Measurements from ENCODE around the gene GSTO2.

Gene GSTO2

GRCh38 chr10:104300736-104301292, 31.8 kb downstream of the GSTO2 start:
- DNase-seq (ENCODE audit: low read depth), result peak; percentile 96
- no peak for TF ChIP-seq CTCF (conservative IDR thresholded peaks at IDR 0.05; ENCODE audit: low read depth, low read length)
- H3K4me3 ChIP-seq (ENCODE audit: low read depth, low read length), result peak overlapping the region; percentile 35

- peak; percentile 61 for DNase-seq (ENCODE audit: low read depth)
- H3K4me3 ChIP-seq (ENCODE audit: low read depth, low read length), result no peak overlapping the region
- peak; percentile 29 for TF ChIP-seq CTCF (conservative IDR thresholded peaks at IDR 0.05; ENCODE audit: low read depth, low read length)
Observed at GRCh38 chr10:104301907-104302690, 33.1 kb downstream of the GSTO2 start.

- TF ChIP-seq CTCF (conservative IDR thresholded peaks at IDR 0.05; ENCODE audit: low read depth, low read length), result no peak
- no peak overlapping the region for H3K4me3 ChIP-seq (ENCODE audit: low read depth, low read length)
- DNase-seq (ENCODE audit: low read depth), result peak; percentile 12
Observed at GRCh38 chr10:104303594-104304355, 34.8 kb downstream of the GSTO2 start.

GRCh38 chr10:104304356-104304745, 35.4 kb downstream of the GSTO2 start:
- peak; percentile 6 for DNase-seq (ENCODE audit: low read depth)
- TF ChIP-seq CTCF (conservative IDR thresholded peaks at IDR 0.05; ENCODE audit: low read depth, low read length), result no peak
- no peak overlapping the region for H3K4me3 ChIP-seq (ENCODE audit: low read depth, low read length)

- no peak overlapping the region for H3K4me3 ChIP-seq (ENCODE audit: low read depth, low read length)
- DNase-seq (ENCODE audit: low read depth), result peak; percentile 54
- no peak for TF ChIP-seq CTCF (conservative IDR thresholded peaks at IDR 0.05; ENCODE audit: low read depth, low read length)
Observed at GRCh38 chr10:104304927-104305326, 35.9 kb downstream of the GSTO2 start.

- H3K4me3 ChIP-seq (ENCODE audit: low read depth, low read length), result no peak overlapping the region
- peak; percentile 45 for DNase-seq (ENCODE audit: low read depth)
- TF ChIP-seq CTCF (conservative IDR thresholded peaks at IDR 0.05; ENCODE audit: low read depth, low read length), result no peak
Observed at GRCh38 chr10:104306897-104307296, 37.9 kb downstream of the GSTO2 start.

All from choroid plexus epithelial cell (primary cell).